DOHH2 (cell line): Measurements from ENCODE around the gene AKAP13.

Experiments used
- CTCF ChIP-seq: fragments of 200-600 bp; sonication (generic); IDR thresholded peaks from one replicate; pipeline ENCODE4 v1.5.1; 2014; ENCODE audit warnings: antibody characterized with exemption, mild to moderate bottlenecking, low read depth, low read length; ENCODE audit not compliant: poor library complexity, severe bottlenecking
- EZH2phosphoT487 ChIP-seq: fragments of 200-600 bp; sonication (generic); IDR thresholded peaks from 2 replicates; pipeline ENCODE4 v1.6.1; 2017; ENCODE audit warnings: borderline replicate concordance, mild to moderate bottlenecking, antibody characterized with exemption, low read length, moderate library complexity, mixed read lengths

- TF ChIP-seq CTCF (no peak), EZH2phosphoT487 (no peak)
Observed at GRCh38 chr15:85427286-85428028, 47.1 kb downstream of the AKAP13 start.
